ENCODE measurements around the gene S1PR5.

S1PR5 gene

GRCh38 chr19:10517361-10517759, at the start of gene S1PR5:
TSS of gene S1PR5 (minus strand) at chr19:10517447. CDS start at chr19:10515011, 2,436 bp downstream.
- no peaks in the 10 kb centered on the region for H3K9me3 Mint-ChIP-seq

DNA sequence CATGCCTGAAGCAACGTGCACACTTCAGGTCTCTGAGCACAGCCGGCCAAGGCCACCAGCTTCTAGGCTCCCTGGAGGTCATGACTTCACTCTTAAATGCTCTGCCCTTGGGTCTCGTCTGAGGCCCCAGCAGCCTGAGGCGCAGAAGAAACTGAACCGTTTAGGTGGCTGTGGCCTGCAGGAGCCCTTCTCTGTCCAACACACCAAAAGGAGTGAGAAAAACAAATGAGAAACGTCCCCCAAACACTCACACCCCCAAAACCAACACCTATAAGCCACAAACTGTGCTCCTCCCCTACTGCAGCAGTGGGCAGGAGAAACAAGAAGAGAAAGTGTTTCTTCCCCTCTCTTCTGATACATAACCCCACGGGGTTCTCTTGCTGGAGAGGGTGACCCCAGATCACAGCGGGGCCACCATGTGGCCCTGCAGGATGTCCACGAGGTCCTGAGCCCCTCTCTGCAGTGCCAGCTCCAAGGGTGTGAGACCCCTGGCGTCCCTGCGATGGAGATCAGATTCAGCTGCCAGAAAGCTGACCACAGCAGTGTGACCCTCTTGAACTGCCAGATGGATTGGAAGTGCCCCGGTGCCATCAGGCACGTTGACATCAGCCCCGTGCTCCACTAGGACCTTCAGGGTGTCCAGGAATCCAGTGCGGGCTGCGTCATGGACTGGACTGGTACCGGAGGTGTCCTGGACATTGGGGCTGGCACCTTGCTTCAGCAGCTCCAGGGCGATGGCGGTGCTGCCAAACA, 49.6 kb upstream of the S1PR5 start:
- ATAC-seq: peak; percentile 20
- H3K27me3 Mint-ChIP-seq: no peaks in the 10 kb centered on the region
- H3K9me3 Mint-ChIP-seq: no peaks in the 10 kb centered on the region
- H3K4me3 Mint-ChIP-seq: peak overlapping the region; percentile 98
- peak; percentile 66 for DNase-seq
- H3K27ac Mint-ChIP-seq: peak overlapping the region; percentile 100
- H3K36me3 Mint-ChIP-seq (ENCODE audit: low read depth): peaks cover 26% of the 10 kb centered on the region
- peaks cover 46% of the 10 kb centered on the region for H3K4me1 Mint-ChIP-seq

More at GRCh38 chr19:10517361-10517759, at the start of gene S1PR5:
- H3K27ac Mint-ChIP-seq: no peak within 1 kb of the TSS
- DNase-seq (no peak), ATAC-seq (no peak)
- H3K27me3 Mint-ChIP-seq: peaks cover 58% of the 10 kb centered on the region
- H3K4me3 Mint-ChIP-seq: peak within 1 kb of the TSS; percentile 50
- H3K4me1 Mint-ChIP-seq: peaks cover 29% of the 10 kb centered on the region
- no peaks in the 10 kb centered on the region for H3K36me3 Mint-ChIP-seq (ENCODE audit: low read depth)

- peaks cover 31% of the 10 kb centered on the region for H3K36me3 Mint-ChIP-seq (ENCODE audit: low read depth)
- no peaks in the 10 kb centered on the region for H3K27me3 Mint-ChIP-seq
- no peaks in the 10 kb centered on the region for H3K9me3 Mint-ChIP-seq
- H3K4me1 Mint-ChIP-seq: peaks cover 46% of the 10 kb centered on the region
- H3K4me3 Mint-ChIP-seq: peak overlapping the region; percentile 98
- ATAC-seq (no peak), DNase-seq (no peak)
- peak overlapping the region; percentile 100 for H3K27ac Mint-ChIP-seq
Measured at GRCh38 chr19:10566408-10566657, 49.1 kb upstream of the S1PR5 start.

GRCh38 chr19:10565567-10566407, 48.5 kb upstream of the S1PR5 start, which contains the start of gene KRI1:
TSS of gene KRI1 (minus strand) at chr19:10566010. CDS start at chr19:10565999, 11 bp downstream.
- Mint-ChIP-seq H3K9me3 (no peaks in the 10 kb centered on the region), H3K4me3 (peak within 1 kb of the TSS; percentile 98), H3K36me3 (ENCODE audit: low read depth) (peaks cover 36% of the 10 kb centered on the region), H3K27ac (peak within 1 kb of the TSS; percentile 100), H3K4me1 (peaks cover 46% of the 10 kb centered on the region), H3K27me3 (no peaks in the 10 kb centered on the region)
- ATAC-seq (peak; percentile 38), DNase-seq (peak; percentile 100)

DNA sequence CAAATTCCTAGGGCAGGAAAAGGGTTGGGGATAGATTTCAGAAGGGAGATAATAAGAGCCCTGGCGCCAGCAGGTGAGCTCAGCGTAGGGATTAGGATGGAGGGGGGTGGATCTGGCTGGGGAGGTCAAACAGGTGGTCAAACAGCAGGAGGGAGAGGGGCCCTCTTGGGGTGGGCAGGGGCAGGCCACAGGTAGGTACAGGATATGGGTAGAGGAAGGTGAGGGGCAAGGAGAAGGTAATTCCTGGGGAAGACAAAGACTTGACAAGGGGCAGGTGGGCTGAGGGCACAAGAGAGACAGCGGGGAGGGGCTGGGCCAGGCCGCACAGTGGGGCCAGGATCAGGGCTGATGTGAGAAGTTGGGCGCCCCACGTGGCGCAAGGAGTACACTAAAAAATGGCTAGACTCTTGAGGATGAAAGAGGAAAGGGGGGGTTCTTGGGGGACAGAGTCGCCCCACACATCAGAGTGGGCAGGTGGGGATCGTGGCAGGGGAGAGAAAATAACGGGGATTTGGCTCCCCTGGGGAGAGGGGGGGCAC, 47.9 kb upstream of the S1PR5 start:
- DNase-seq (peak; percentile 69), ATAC-seq (no peak)
- Mint-ChIP-seq H3K9me3 (no peaks in the 10 kb centered on the region), H3K4me3 (peak overlapping the region; percentile 98), H3K27ac (peak overlapping the region; percentile 100), H3K36me3 (ENCODE audit: low read depth) (peaks cover 39% of the 10 kb centered on the region), H3K27me3 (no peaks in the 10 kb centered on the region), H3K4me1 (peaks cover 42% of the 10 kb centered on the region)

GRCh38 chr19:10562609-10563008, 45.4 kb upstream of the S1PR5 start:
- Mint-ChIP-seq H3K4me3 (no peak overlapping the region), H3K4me1 (peaks cover 31% of the 10 kb centered on the region), H3K27ac (no peak overlapping the region), H3K27me3 (no peaks in the 10 kb centered on the region), H3K36me3 (ENCODE audit: low read depth) (peaks cover 52% of the 10 kb centered on the region), H3K9me3 (no peaks in the 10 kb centered on the region)
- ATAC-seq (no peak), DNase-seq (no peak)

- Mint-ChIP-seq H3K27ac (no peak overlapping the region), H3K9me3 (no peaks in the 10 kb centered on the region), H3K4me3 (no peak overlapping the region), H3K36me3 (ENCODE audit: low read depth) (peaks cover 49% of the 10 kb centered on the region), H3K27me3 (no peaks in the 10 kb centered on the region), H3K4me1 (peaks cover 23% of the 10 kb centered on the region)
- ATAC-seq (no peak), DNase-seq (no peak)
Measured at GRCh38 chr19:10560154-10560553, 42.9 kb upstream of the S1PR5 start.

DNA sequence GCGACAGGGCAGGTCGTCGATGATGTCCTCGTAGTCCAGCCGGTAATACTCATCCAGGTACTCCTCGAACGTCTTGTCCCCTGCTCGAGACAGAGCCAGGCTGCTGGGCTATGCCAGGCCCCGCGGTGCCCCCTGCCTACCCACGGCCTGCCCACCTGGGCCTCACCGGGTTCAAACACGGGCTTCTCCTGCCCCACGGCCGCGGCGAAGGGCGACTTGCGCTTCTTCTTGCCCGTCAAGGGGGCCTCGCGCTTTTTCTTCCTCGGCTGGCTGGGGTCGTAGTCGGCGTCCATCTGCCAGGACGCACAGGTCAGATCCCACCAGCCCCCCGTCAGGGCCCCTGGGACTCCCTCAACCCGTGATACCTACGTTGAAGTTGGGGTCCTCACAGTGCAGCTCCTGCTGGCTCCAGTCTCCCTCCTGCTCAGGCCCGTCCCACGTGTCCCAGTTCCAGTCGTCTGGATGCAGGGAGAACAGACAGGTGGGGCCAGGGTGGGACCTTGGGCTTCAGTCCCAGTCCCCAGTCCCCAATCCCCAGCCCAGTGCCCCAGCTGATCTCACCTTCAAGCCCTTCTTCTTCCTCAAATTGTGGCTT, 40.5 kb upstream of the S1PR5 start:
- Mint-ChIP-seq H3K27ac (peak overlapping the region; percentile 49), H3K36me3 (ENCODE audit: low read depth) (peaks cover 59% of the 10 kb centered on the region), H3K4me1 (peaks cover 39% of the 10 kb centered on the region), H3K27me3 (no peaks in the 10 kb centered on the region), H3K9me3 (no peaks in the 10 kb centered on the region), H3K4me3 (no peak overlapping the region)
- no peak for DNase-seq
- no peak for ATAC-seq

GRCh38 chr19:10555610-10555973, 38.3 kb upstream of the S1PR5 start:
- Mint-ChIP-seq H3K27me3 (no peaks in the 10 kb centered on the region), H3K36me3 (ENCODE audit: low read depth) (peaks cover 56% of the 10 kb centered on the region), H3K9me3 (no peaks in the 10 kb centered on the region), H3K4me1 (peaks cover 51% of the 10 kb centered on the region), H3K27ac (no peak overlapping the region), H3K4me3 (no peak overlapping the region)
- DNase-seq (no peak), ATAC-seq (no peak)

DNA sequence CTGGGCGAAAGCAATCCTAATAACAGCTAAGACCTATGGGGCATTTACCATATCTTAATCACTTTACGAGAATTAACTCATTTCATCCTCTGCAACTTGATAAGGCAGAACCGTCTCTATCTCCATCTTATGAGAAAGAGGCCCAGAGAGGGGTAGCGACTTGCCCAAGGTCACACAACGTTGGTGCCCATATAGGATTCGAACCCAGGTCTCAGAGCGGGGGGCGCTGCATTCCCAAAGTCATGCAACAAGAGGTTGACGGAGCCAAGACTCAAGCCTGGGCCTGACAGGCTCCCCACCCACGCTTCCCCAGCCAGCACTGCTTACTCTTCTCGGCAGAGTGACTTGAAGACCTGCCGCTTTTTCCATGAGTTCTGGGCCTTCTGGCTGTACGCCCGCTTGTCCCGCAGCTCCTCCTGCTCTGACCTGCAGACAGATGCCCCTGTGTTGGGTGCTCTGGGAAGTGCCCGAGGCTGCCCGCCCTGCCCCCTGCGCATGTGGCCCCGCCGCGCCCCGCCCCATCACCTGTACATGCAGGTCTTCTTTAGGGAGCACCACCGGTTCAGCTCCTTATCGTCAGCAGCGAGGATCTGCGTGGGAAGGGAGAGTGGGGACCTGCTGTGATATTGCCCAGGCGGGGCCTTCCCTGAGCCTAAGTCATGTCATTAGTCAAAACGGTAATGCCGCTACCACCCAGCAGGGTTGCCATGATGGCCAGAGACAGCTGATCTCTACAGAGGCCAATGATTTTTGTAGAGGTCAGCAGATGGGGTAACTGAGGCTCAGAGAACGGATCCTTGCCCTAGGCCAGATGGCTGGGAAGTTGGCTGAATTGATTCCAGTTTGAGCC, 37.7 kb upstream of the S1PR5 start:
- H3K27me3 Mint-ChIP-seq: no peaks in the 10 kb centered on the region
- H3K36me3 Mint-ChIP-seq (ENCODE audit: low read depth): peaks cover 57% of the 10 kb centered on the region
- peak overlapping the region; percentile 88 for H3K27ac Mint-ChIP-seq
- no peak overlapping the region for H3K4me3 Mint-ChIP-seq
- no peak for ATAC-seq
- no peaks in the 10 kb centered on the region for H3K9me3 Mint-ChIP-seq
- H3K4me1 Mint-ChIP-seq: peaks cover 57% of the 10 kb centered on the region
- DNase-seq: peak; percentile 36

DNA sequence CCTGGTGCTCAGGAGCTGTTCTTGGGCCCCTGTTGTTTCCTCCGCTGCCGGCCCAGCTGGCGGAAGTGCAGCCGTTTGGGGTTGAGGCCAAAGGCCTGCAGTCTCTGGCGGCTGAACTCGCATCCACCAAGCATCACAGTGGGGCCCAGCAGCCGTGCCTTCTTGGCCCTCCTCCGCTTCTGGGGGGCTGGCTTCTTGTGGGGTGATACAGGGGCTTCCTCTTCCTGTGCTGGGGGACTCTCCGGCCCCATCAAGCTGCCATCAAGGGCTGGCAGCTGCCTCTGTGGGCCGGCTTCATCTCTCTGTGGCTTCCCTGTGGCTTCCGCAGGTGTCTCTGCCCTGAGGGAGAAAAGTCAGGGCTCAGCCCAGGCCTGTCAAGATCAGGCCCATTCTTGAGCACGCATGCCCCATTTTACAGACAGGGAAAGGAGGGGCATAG, 36.7 kb upstream of the S1PR5 start:
- ATAC-seq (peak; percentile 81), DNase-seq (peak; percentile 67)
- Mint-ChIP-seq H3K27me3 (no peaks in the 10 kb centered on the region), H3K9me3 (no peaks in the 10 kb centered on the region), H3K4me3 (peak overlapping the region; percentile 49), H3K27ac (peak overlapping the region; percentile 88), H3K4me1 (peaks cover 57% of the 10 kb centered on the region), H3K36me3 (ENCODE audit: low read depth) (peaks cover 52% of the 10 kb centered on the region)

GRCh38 chr19:10553087-10553667, 35.9 kb upstream of the S1PR5 start:
- H3K27me3 Mint-ChIP-seq: no peaks in the 10 kb centered on the region
- H3K27ac Mint-ChIP-seq: peak overlapping the region; percentile 88
- H3K4me3 Mint-ChIP-seq: peak overlapping the region; percentile 49
- no peaks in the 10 kb centered on the region for H3K9me3 Mint-ChIP-seq
- DNase-seq: peak; percentile 12
- peaks cover 53% of the 10 kb centered on the region for H3K36me3 Mint-ChIP-seq (ENCODE audit: low read depth)
- peaks cover 57% of the 10 kb centered on the region for H3K4me1 Mint-ChIP-seq
- no peak for ATAC-seq

GRCh38 chr19:10552510-10553053, 35.3 kb upstream of the S1PR5 start:
- Mint-ChIP-seq H3K27ac (peak overlapping the region; percentile 88), H3K27me3 (no peaks in the 10 kb centered on the region), H3K36me3 (ENCODE audit: low read depth) (peaks cover 49% of the 10 kb centered on the region), H3K9me3 (no peaks in the 10 kb centered on the region), H3K4me3 (no peak overlapping the region), H3K4me1 (peaks cover 54% of the 10 kb centered on the region)
- ATAC-seq (peak; percentile 57), DNase-seq (peak; percentile 52)
